HepG2 (cell line): ENCODE data around the gene RBBP8. TPM values are rescaled to one million over a fixed set of nuclear protein-coding genes. Genes with fewer than 3 reads are reported as not detected.

Experiments used
- ATAC-seq: fragments of 200-7000 bp; cut with Tn5 transposase; 3 replicates; pipeline ENCODE4 v1.9.1; 2020; ENCODE audit warnings: mild to moderate bottlenecking, moderate library complexity
- BruUV-seq: library from RNA; stranded (reverse); fragments of 400-500 nt; replicated peaks from 2 replicates; lab custom pipeline; 2021; lab: Mats Ljungman, UMichigan
- CTCF ChIA-PET: fragments of 300-600 bp; formaldehyde crosslinking; extraction: SDS; loops from one replicate; lab custom pipeline; 2021; ENCODE audit warnings: low total read pairs, inconsistent platforms, low intra/inter-chr PET ratio; lab: Yijun Ruan, JAX
- POLR2A ChIA-PET: fragments of 350-600 bp; sonication (Branson Sonifier 250); formaldehyde crosslinking; loops from one replicate; lab custom pipeline; 2020; ENCODE audit warnings: antibody characterized with exemption, inconsistent platforms; lab: Yijun Ruan, JAX
- DNase-seq: peaks from one replicate; pipeline ENCODE4 v3.0.0-alpha.2; 2015; ENCODE audit warnings: low spot score
- FAIRE-seq: peaks from 3 replicates; lab custom pipeline; 2011; peaks lifted over from hg19 to GRCh38; lab: Jason Lieb, UNC
- H2AFZ ChIP-seq: one replicate; pipeline ENCODE4 v1.6.1; 2011; ENCODE audit warnings: low read length, inconsistent platforms
- H3K27ac ChIP-seq: fragments of 300-600 bp; 3 replicates; pipeline ENCODE4 v1.8.0; 2011; ENCODE audit warnings: mixed run types, mild to moderate bottlenecking, mixed read lengths, low read length, inconsistent platforms; ENCODE audit not compliant: insufficient read depth; ENCODE audit errors: extremely low read length
- H3K27me3 ChIP-seq, 2 experiments: fragments of 200-600 bp in 1 of 2; 2 replicates in 1 of 2; 3 replicates in 1 of 2; pipeline versions ENCODE4 v1.6.0 to v1.8.0; 2011; ENCODE audit warnings: low read length in 2 of 2, mild to moderate bottlenecking in 2 of 2, moderate library complexity in 2 of 2, inconsistent platforms in 1 of 2; ENCODE audit not compliant: insufficient read depth in 2 of 2, control insufficient read depth in 1 of 2
- H3K36me3 ChIP-seq, 2 experiments: fragments of 200-600 bp in 1 of 2; replicated peaks in 1 of 2; 2 replicates in 1 of 2; 3 replicates in 1 of 2; pipeline versions ENCODE4 v1.5.1 to v1.8.0; 2011; ENCODE audit warnings: low read length in 2 of 2, inconsistent platforms in 1 of 2; ENCODE audit not compliant: insufficient read depth in 2 of 2, control insufficient read depth in 1 of 2
- H3K4me1 ChIP-seq: 2 replicates; pipeline ENCODE4 v1.5.1; 2012; ENCODE audit warnings: low read length, inconsistent platforms; ENCODE audit not compliant: insufficient read depth
- H3K4me2 ChIP-seq: 2 replicates; pipeline ENCODE4 v1.6.0; 2011; ENCODE audit warnings: low read depth, low read length, inconsistent platforms
- H3K4me3 ChIP-seq, 3 experiments: fragments of 200-600 bp in 1 of 3; sonication (generic), shearing (Covaris generic) in 1 of 3; replicated peaks in 1 of 3; 2 replicates each; pipeline ENCODE4 v1.5.1; 2011 to 2016; ENCODE audit warnings: low read length in 3 of 3, inconsistent platforms in 2 of 3, low read depth in 2 of 3, mild to moderate bottlenecking in 2 of 3, control low read depth in 1 of 3, mixed read lengths in 1 of 3; ENCODE audit not compliant: insufficient read depth in 1 of 3
- H3K79me2 ChIP-seq: one replicate; pipeline ENCODE4 v1.6.1; 2011; ENCODE audit warnings: low read length, inconsistent platforms; ENCODE audit not compliant: insufficient read depth
- H3K9ac ChIP-seq: 2 replicates; pipeline ENCODE4 v1.6.0; 2011; ENCODE audit warnings: mild to moderate bottlenecking, low read depth, low read length, inconsistent platforms; ENCODE audit not compliant: insufficient read depth
- H3K9me3 ChIP-seq: 2 replicates; pipeline ENCODE4 v1.5.1; 2012; ENCODE audit warnings: mild to moderate bottlenecking, low read length
- H4K20me1 ChIP-seq: 2 replicates; pipeline ENCODE4 v1.6.0; 2011; ENCODE audit warnings: inconsistent platforms, mild to moderate bottlenecking, low read length, moderate library complexity; ENCODE audit not compliant: insufficient read depth
- FOXO1 ChIP-seq: sonication (generic); formaldehyde crosslinking; IDR thresholded peaks from 2 replicates; pipeline ENCODE4 v1.4.0; 2020; ENCODE audit warnings: missing genetic modification reagents
- HNRNPUL1 ChIP-seq: fragments of 200-400 bp; formaldehyde crosslinking; IDR thresholded peaks from 2 replicates; pipeline ENCODE4 v1.6.1; 2017; ENCODE audit warnings: low read depth, mild to moderate bottlenecking, low read length, moderate library complexity
- IRF1 ChIP-seq: sonication (generic); formaldehyde crosslinking; IDR thresholded peaks from 2 replicates; pipeline ENCODE4 v1.4.0; 2020; ENCODE audit warnings: low read depth, mild to moderate bottlenecking, missing genetic modification reagents
- KAT7 ChIP-seq: IDR thresholded peaks from 2 replicates; pipeline ENCODE4 v1.6.1; 2018; ENCODE audit warnings: borderline replicate concordance, missing compliant biosample characterization
- MTF1 ChIP-seq: sonication (generic); formaldehyde crosslinking; IDR thresholded peaks from 2 replicates; pipeline ENCODE4 v1.5.0; 2020; ENCODE audit warnings: missing genetic modification reagents
- NKX3-1 ChIP-seq: sonication (generic); formaldehyde crosslinking; IDR thresholded peaks from 2 replicates; pipeline ENCODE4 v1.5.0; 2020; ENCODE audit warnings: missing genetic modification reagents
- NONO ChIP-seq, 2 experiments: fragments of 450-650 bp in 1 of 2; sonication (generic) in 1 of 2; formaldehyde crosslinking in 1 of 2; IDR thresholded peaks in 1 of 2; conservative IDR thresholded peaks in 1 of 2; 2 replicates each; pipeline versions ENCODE4 v1.6.1 to v1.8.0; 2017 to 2022; ENCODE audit warnings: mild to moderate bottlenecking in 1 of 2, missing genetic modification reagents in 1 of 2, moderate library complexity in 1 of 2
- PHF8 ChIP-seq: sonication (generic); formaldehyde crosslinking; IDR thresholded peaks from 2 replicates; pipeline ENCODE4 v1.5.0; 2020; ENCODE audit warnings: missing genetic modification reagents
- YEATS2 ChIP-seq: sonication (generic); formaldehyde crosslinking; IDR thresholded peaks from 2 replicates; pipeline ENCODE4 v1.4.0; 2020; ENCODE audit warnings: missing genetic modification reagents, borderline replicate concordance
- ZNF160 ChIP-seq: sonication (generic); formaldehyde crosslinking; IDR thresholded peaks from 2 replicates; pipeline ENCODE4 v1.8.0; 2022; ENCODE audit warnings: mild to moderate bottlenecking, inconsistent platforms, missing genetic modification reagents
- ZNF280D ChIP-seq: sonication (generic); formaldehyde crosslinking; IDR thresholded peaks from 2 replicates; pipeline ENCODE4 v1.5.1; 2020; ENCODE audit warnings: mild to moderate bottlenecking, missing genetic modification reagents
- ZNF629 ChIP-seq: sonication (generic); formaldehyde crosslinking; conservative IDR thresholded peaks from 2 replicates; pipeline ENCODE4 v1.5.0; 2020; ENCODE audit warnings: missing genetic modification reagents
- ZNF839 ChIP-seq: sonication (generic); formaldehyde crosslinking; IDR thresholded peaks from 2 replicates; pipeline ENCODE4 v1.4.0; 2020; ENCODE audit warnings: missing genetic modification reagents, mild to moderate bottlenecking, borderline replicate concordance
- ZSCAN9 ChIP-seq: IDR thresholded peaks from 2 replicates; pipeline ENCODE4 v1.6.1; 2016; ENCODE audit warnings: borderline replicate concordance
- WGBS: methylation state at CpG from one replicate; pipeline ENCODE4 v1.1.6; 2017; ENCODE audit warnings: low lambda C conversion rate; 5-methylcytosine and 5-hydroxymethylcytosine counted together
- in situ Hi-C: cut with HindIII; loops from 2 replicates; pipeline ENCODE4 v1.10.0; 2017; ENCODE audit warnings: low pct_unique_long_range_greater_than_20kb; ENCODE audit not compliant: extremely low pct_ligation_motif_present
- intact Hi-C: fragments of 100-400 bp; cut with micrococcal nuclease; formaldehyde crosslinking; loops from one replicate; pipeline ENCODE4 v1.10.0; 2022; ENCODE audit not compliant: unreplicated experiment
- polyA plus RNA-seq, 8 experiments: library from polyadenylated mRNA; depleted of rRNA in 3 of 8; stranded (reverse) in 7 of 8; unstranded in 1 of 8; fragments of >200 nt; fragmentation: Illumina TruSeq in 4 of 8; extraction: Trizol in 4 of 8; gene quantifications; 2 replicates each; pipeline versions ENCODE4 v1.2.1 to v1.2.3, GENCODE V29; 2011 to 2016; ENCODE audit warnings: low read depth in 4 of 8, missing spikeins in 1 of 8, mixed read lengths in 1 of 8; ENCODE audit not compliant: insufficient read depth in 1 of 8
- total RNA-seq, 5 experiments: library from RNA; depleted of rRNA; stranded (reverse); fragments of >200 nt; fragmentation: Illumina TruSeq; extraction: Trizol; gene quantifications; 2 replicates each; pipeline ENCODE4 v1.2.3, GENCODE V29; 2016; ENCODE audit warnings: low read depth in 1 of 5
- TF ChIP-seq, protein P1 (sequence below): IDR thresholded peaks from 2 replicates; pipeline ENCODE4 v1.6.1; 2016; ENCODE audit warnings: missing genetic modification reagents, missing compliant biosample characterization

Gene RBBP8
- total and polyA plus RNA-seq, 2 of the 13 experiments (the other 11 are each of a cell fraction or from before 2014, with no cell fraction given) = 14.2 to 47.4 TPM

GRCh38 chr18:22926454-22926853 lies 6.7 kb upstream of the RBBP8 start (continued):
- no peak for TF ChIP-seq ZNF280D (CRISPR knock-in tag)
- TF ChIP-seq MTF1 (CRISPR knock-in tag) = no peak
- TF ChIP-seq ZNF629 (CRISPR knock-in tag) = no peak

GRCh38 chr18:22928339-22928738 lies 4.8 kb upstream of the RBBP8 start:
- H3K27me3 ChIP-seq = no peaks in the 10 kb centered on the region
- in situ Hi-C loops (no loop called here), intact Hi-C loops (no loop called here)
- H3K9ac ChIP-seq = no peak overlapping the region
- ChIA-PET CTCF (no interaction called here), POLR2A (no interaction called here)
- no peak overlapping the region for H3K27ac ChIP-seq
- WGBS = 93% methylated on average over 3 of the region's 3 CpGs
- no peak overlapping the region for H2AFZ ChIP-seq
- no peak for DNase-seq
- H3K36me3 ChIP-seq = no peaks in the 10 kb centered on the region
- no peak overlapping the region for H3K4me2 ChIP-seq
- ATAC-seq = no peak
- no peak for FAIRE-seq
- H3K4me3 ChIP-seq = no peak overlapping the region
- peaks cover 9% of the 10 kb centered on the region for H3K4me1 ChIP-seq
- peaks cover 2% of the 10 kb centered on the region for H3K79me2 ChIP-seq
- H4K20me1 ChIP-seq = no peaks in the 10 kb centered on the region
- no TSS peak for BruUV-seq
- TF ChIP-seq NKX3-1 = no peak
- TF ChIP-seq PHF8 (CRISPR knock-in tag) = no peak
- no peak for TF ChIP-seq YEATS2 (CRISPR knock-in tag)
- no peak for TF ChIP-seq NONO (IDR thresholded peaks at IDR 0.05)
- no peak for TF ChIP-seq NONO (CRISPR knock-in tag; conservative IDR thresholded peaks at IDR 0.05)
- no peak for TF ChIP-seq FOXO1 (CRISPR knock-in tag)
- no peak for TF ChIP-seq IRF1 (CRISPR knock-in tag)
- TF ChIP-seq HNRNPUL1 = no peak
- no peak for TF ChIP-seq ZNF839 (CRISPR knock-in tag)
- TF ChIP-seq ZSCAN9 (CRISPR knock-in tag) = no peak
- TF ChIP-seq, protein P1, sequence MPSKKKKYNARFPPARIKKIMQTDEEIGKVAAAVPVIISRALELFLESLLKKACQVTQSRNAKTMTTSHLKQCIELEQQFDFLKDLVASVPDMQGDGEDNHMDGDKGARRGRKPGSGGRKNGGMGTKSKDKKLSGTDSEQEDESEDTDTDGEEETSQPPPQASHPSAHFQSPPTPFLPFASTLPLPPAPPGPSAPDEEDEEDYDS (CRISPR knock-in tag) = no peak
- no peak for TF ChIP-seq KAT7 (CRISPR knock-in tag)
- no peak for TF ChIP-seq ZNF160 (CRISPR knock-in tag)
- no peaks in the 10 kb centered on the region for H3K9me3 ChIP-seq
